ENCODE results near the gene LGALS7B. TPM values are rescaled to one million over a fixed set of nuclear protein-coding genes. Genes with fewer than 3 reads are reported as not detected.
"Not testable (repeated sequence)": the region's sequence is repeated elsewhere in the genome, so short reads cannot be mapped to it uniquely, and the experiment has no call there.

Gene LGALS7B
- total RNA-seq, 2 donors from 2014 or later = 3.8 to 9.8 TPM

GRCh38 chr19:38781058-38781457 lies 7.9 kb upstream of the LGALS7B start:
- WGBS = 79% methylated on average over 7 of the region's 7 CpGs
- Histone ChIP-seq H3K4me1 (replicated peaks) (no peaks in the 10 kb centered on the region), H3K27me3 (replicated peaks; ENCODE audit: insufficient read depth) (no peaks in the 10 kb centered on the region), H3K36me3 (no peaks in the 10 kb centered on the region), H3K27ac (no peak overlapping the region), H3K4me3 (no peak overlapping the region), H3K9me3 (no peaks in the 10 kb centered on the region)
- no peak for DNase-seq (ENCODE audit: low spot score)
- TF ChIP-seq POLR2AphosphoS5 (IDR thresholded peaks at IDR 0.05) (no peak), POLR2A (IDR thresholded peaks at IDR 0.05) (no peak), CTCF (IDR thresholded peaks at IDR 0.05) (no peak)
- intact Hi-C loops (cut with DNase I) = no loop called here

- WGBS = 91% methylated on average over 13 of the region's 13 CpGs
- DNase-seq (ENCODE audit: low spot score); H3K36me3 ChIP-seq; H3K9me3 ChIP-seq; H3K27ac ChIP-seq; H3K4me3 ChIP-seq; H3K4me1 ChIP-seq (replicated peaks); H3K27me3 ChIP-seq (replicated peaks; ENCODE audit: insufficient read depth); intact Hi-C loops (cut with DNase I): not testable (repeated sequence)
Measured at GRCh38 chr19:38782212-38782611, 6.8 kb upstream of the LGALS7B start.

- H3K27ac ChIP-seq = no peak overlapping the region
- H3K36me3 ChIP-seq = no peaks in the 10 kb centered on the region
- intact Hi-C loops (cut with DNase I) = no loop called here
- 70% methylated on average over 3 of the region's 3 CpGs for WGBS
- H3K9me3 ChIP-seq = no peaks in the 10 kb centered on the region
- TF ChIP-seq POLR2A (IDR thresholded peaks at IDR 0.05) (no peak), POLR2AphosphoS5 (IDR thresholded peaks at IDR 0.05) (no peak), CTCF (IDR thresholded peaks at IDR 0.05) (no peak)
- H3K4me3 ChIP-seq = no peak overlapping the region
- H3K4me1 ChIP-seq (replicated peaks) = no peaks in the 10 kb centered on the region
- DNase-seq (ENCODE audit: low spot score) = no peak
- no peaks in the 10 kb centered on the region for H3K27me3 ChIP-seq (replicated peaks; ENCODE audit: insufficient read depth)
Measured at GRCh38 chr19:38784224-38784623, 4.8 kb upstream of the LGALS7B start.

- no peaks in the 10 kb centered on the region for H3K4me1 ChIP-seq (replicated peaks)
Measured at GRCh38 chr19:38785187-38785699, 3.8 kb upstream of the LGALS7B start.

GRCh38 chr19:38786061-38786460 lies 2.9 kb upstream of the LGALS7B start:
- DNase-seq (ENCODE audit: low spot score); H3K9me3 ChIP-seq; intact Hi-C loops (cut with DNase I); H3K27ac ChIP-seq; H3K4me1 ChIP-seq (replicated peaks); H3K27me3 ChIP-seq (replicated peaks; ENCODE audit: insufficient read depth); H3K4me3 ChIP-seq; H3K36me3 ChIP-seq: not testable (repeated sequence)
- WGBS = 100% methylated on average over 3 of the region's 3 CpGs

More at GRCh38 chr19:38785187-38785699, 3.8 kb upstream of the LGALS7B start:
- Histone ChIP-seq H3K27ac (no peak overlapping the region), H3K9me3 (no peaks in the 10 kb centered on the region), H3K27me3 (replicated peaks; ENCODE audit: insufficient read depth) (no peaks in the 10 kb centered on the region), H3K36me3 (no peaks in the 10 kb centered on the region), H3K4me3 (no peak overlapping the region)
- WGBS = 96% methylated on average over 7 of the region's 7 CpGs
- TF ChIP-seq CTCF (IDR thresholded peaks at IDR 0.05) (no peak), POLR2AphosphoS5 (IDR thresholded peaks at IDR 0.05) (no peak), POLR2A (IDR thresholded peaks at IDR 0.05) (no peak)
- no peak for DNase-seq (ENCODE audit: low spot score)
- intact Hi-C loops (cut with DNase I) = no loop called here

- intact Hi-C loops (cut with DNase I) = no loop called here
- no peaks in the 10 kb centered on the region for H3K36me3 ChIP-seq
- TF ChIP-seq POLR2A (IDR thresholded peaks at IDR 0.05) (no peak), POLR2AphosphoS5 (IDR thresholded peaks at IDR 0.05) (peak; percentile 74)
- no peaks in the 10 kb centered on the region for H3K4me1 ChIP-seq (replicated peaks)
- H3K4me3 ChIP-seq = no peak overlapping the region
- no peak overlapping the region for H3K27ac ChIP-seq
- WGBS = 53% methylated on average over 11 of the region's 11 CpGs
- H3K9me3 ChIP-seq = no peaks in the 10 kb centered on the region
- peak; percentile 56 for DNase-seq (ENCODE audit: low spot score)
- H3K27me3 ChIP-seq (replicated peaks; ENCODE audit: insufficient read depth) = no peaks in the 10 kb centered on the region
Measured at GRCh38 chr19:38786572-38787265, 2.3 kb upstream of the LGALS7B start.

GRCh38 chr19:38790507-38791403 lies 1.8 kb downstream of the LGALS7B start:
- DNase-seq (ENCODE audit: low spot score); H3K9me3 ChIP-seq; H3K36me3 ChIP-seq; H3K27ac ChIP-seq; intact Hi-C loops (cut with DNase I); H3K4me1 ChIP-seq (replicated peaks); H3K27me3 ChIP-seq (replicated peaks; ENCODE audit: insufficient read depth); H3K4me3 ChIP-seq: not testable (repeated sequence)
- WGBS = 45% methylated on average over 21 of the region's 49 CpGs

GRCh38 chr19:38791451-38792064 lies 2.6 kb downstream of the LGALS7B start:
- intact Hi-C loops (cut with DNase I); H3K9me3 ChIP-seq: not testable (repeated sequence)
- no CpG with 5 or more reads among the region's 40 CpGs for WGBS

More at GRCh38 chr19:38791451-38792064, 2.6 kb downstream of the LGALS7B start:
- not testable (repeated sequence) for H3K4me1 ChIP-seq (replicated peaks); DNase-seq (ENCODE audit: low spot score); H3K27me3 ChIP-seq (replicated peaks; ENCODE audit: insufficient read depth); H3K4me3 ChIP-seq; H3K27ac ChIP-seq; H3K36me3 ChIP-seq

Data from prostate gland (tissue), 2 donors.